Fibroblast of the conjunctiva (primary cell): ENCODE measurements around the gene FRZB.
A peak's percentile ranks its signal among the peaks of the same experiment; 100 is the strongest.

ENCODE experiments used
- DNase-seq: peaks from one replicate; pipeline ENCODE4 v3.0.0-alpha.2; 2010; ENCODE audit warnings: low read depth

The FRZB gene

DNA sequence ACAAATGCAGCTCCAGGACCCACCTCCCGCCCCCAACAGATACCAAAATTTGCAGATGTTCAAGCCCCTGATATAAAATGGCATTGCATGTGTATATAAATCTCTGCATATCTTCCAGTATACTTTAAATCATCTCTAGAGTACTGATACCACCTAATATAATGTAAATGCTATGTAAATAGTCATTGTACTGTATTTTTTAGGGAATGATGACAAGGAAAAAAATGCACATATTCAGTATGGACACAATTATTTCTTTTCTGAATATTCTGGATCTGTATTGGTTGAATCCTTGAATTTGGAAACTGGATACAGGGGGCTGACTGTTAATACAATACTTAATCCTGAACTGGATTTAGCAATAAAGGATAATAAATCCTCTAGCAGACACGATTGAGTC, 67.7 kb downstream of the FRZB start:
- no peak for DNase-seq

- DNase-seq, result no peak
These were observed 74.0 kb downstream of the FRZB start for GRCh38 chr2:182792441-182792840.

GRCh38 chr2:182784777-182785176, 81.7 kb downstream of the FRZB start:
- DNase-seq, result peak; percentile 36

DNA sequence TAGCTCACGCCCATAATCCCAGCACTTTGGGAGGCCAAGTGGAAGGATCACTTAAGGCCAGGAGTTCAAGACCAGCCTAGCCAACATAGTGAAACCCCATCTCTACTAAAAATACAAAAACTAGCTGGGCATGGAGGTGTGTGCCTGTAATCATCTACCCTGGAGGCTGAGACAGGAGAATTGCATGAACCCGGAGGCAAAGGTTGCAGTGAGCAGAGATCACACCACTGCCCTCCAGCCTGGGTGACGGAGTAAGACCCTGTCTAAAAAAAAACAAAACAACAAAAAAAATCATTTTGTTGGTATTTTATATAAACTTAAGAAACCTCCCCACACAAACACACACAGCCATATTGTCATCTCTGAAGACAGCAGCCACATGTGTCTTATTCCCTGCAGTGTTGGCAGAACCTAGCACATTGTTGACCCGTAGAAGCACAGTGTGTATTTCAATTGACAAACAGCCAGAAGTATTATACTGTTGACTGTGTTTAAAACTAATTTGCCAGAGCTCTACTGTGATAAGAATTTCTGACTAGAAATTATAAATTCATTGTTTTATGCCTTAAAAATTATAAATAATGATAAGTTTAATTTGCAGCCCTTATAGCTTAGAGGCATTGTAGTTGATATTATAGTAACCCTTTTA, 82.3 kb downstream of the FRZB start:
- no peak for DNase-seq
